Progenitor cell of endocrine pancreas (in vitro differentiated cells): Measurements from ENCODE around the gene FUT4. TPM values are rescaled to one million over a fixed set of nuclear protein-coding genes. Genes with fewer than 3 reads are reported as not detected.

ENCODE experiments used
- DNase-seq: peaks from one replicate; pipeline ENCODE4 v3.0.0; 2021; ENCODE audit warnings: low spot score; ENCODE audit not compliant: unreplicated experiment
- H3K27ac Mint-ChIP-seq: 2 replicates; pipeline ENCODE4 v1.8.0; 2021; ENCODE audit warnings: mild to moderate bottlenecking, moderate library complexity, mixed read lengths
- H3K27me3 Mint-ChIP-seq: 2 replicates; pipeline ENCODE4 v1.8.0; 2021; ENCODE audit warnings: mixed read lengths
- H3K36me3 Mint-ChIP-seq: 2 replicates; pipeline ENCODE4 v1.8.0; 2022; ENCODE audit warnings: mixed read lengths; ENCODE audit not compliant: insufficient read depth
- H3K4me1 Mint-ChIP-seq: 2 replicates; pipeline ENCODE4 v1.8.0; 2021; ENCODE audit warnings: low read depth, mixed read lengths
- H3K4me3 Mint-ChIP-seq: 2 replicates; pipeline ENCODE4 v1.8.0; 2021; ENCODE audit warnings: low read depth, mild to moderate bottlenecking, moderate library complexity, mixed read lengths
- H3K9me3 Mint-ChIP-seq: 2 replicates; pipeline ENCODE4 v1.8.0; 2021; ENCODE audit warnings: low read depth, mixed read lengths
- CTCF ChIP-seq: fragments of 200-600 bp; sonication (generic); IDR thresholded peaks from one replicate; pipeline ENCODE4 v1.5.0; 2021; ENCODE audit warnings: antibody characterized with exemption, mild to moderate bottlenecking; ENCODE audit not compliant: unreplicated experiment
- total RNA-seq: library from RNA; stranded (reverse); gene quantifications from 2 replicates; pipeline ENCODE4 v1.2.1, GENCODE V29; 2021

Gene FUT4
- total RNA-seq, 1 donor from 2014 or later, result 6.6 TPM

GRCh38 chr11:94597896-94598295, 54.2 kb downstream of the FUT4 start:
- H3K4me3 Mint-ChIP-seq, result no peak overlapping the region
- DNase-seq, result no peak
- peaks cover 15% of the 10 kb centered on the region for H3K4me1 Mint-ChIP-seq
- no peak for TF ChIP-seq CTCF
- peaks cover 9% of the 10 kb centered on the region for H3K9me3 Mint-ChIP-seq
- no peak overlapping the region for H3K27ac Mint-ChIP-seq
- peaks cover 8% of the 10 kb centered on the region for H3K36me3 Mint-ChIP-seq
- no peaks in the 10 kb centered on the region for H3K27me3 Mint-ChIP-seq

Other genes with a start within 250 kb of the FUT4 start
- gene IZUMO1R, start 239.3 kb upstream of the FUT4 start, total RNA-seq, result not detected in 2 replicates
- gene GPR83, start 142.5 kb upstream of the FUT4 start, total RNA-seq, result 0.31 and 0.62 TPM in 2 replicates
- gene MRE11, start 50.1 kb upstream of the FUT4 start, total RNA-seq, result 35.1 and 42.6 TPM in 2 replicates
- gene ANKRD49, start 49.9 kb upstream of the FUT4 start, total RNA-seq, result 17.6 and 23.0 TPM in 2 replicates
- gene C11orf97, start 31.5 kb upstream of the FUT4 start, total RNA-seq, result not detected in 2 replicates
- gene PIWIL4, start 23.4 kb downstream of the FUT4 start, total RNA-seq, result 1.9 and 2.6 TPM in 2 replicates
- gene AMOTL1, start 224.4 kb downstream of the FUT4 start, total RNA-seq, result 44.8 and 45.8 TPM in 2 replicates